ENCODE results near the gene FMN1. TPM values are rescaled to one million over a fixed set of nuclear protein-coding genes. Genes with fewer than 3 reads are reported as not detected.

Gene FMN1
- total and polyA plus RNA-seq, 10 of the 15 experiments (the other 5 are each of a cell fraction or from before 2014, with no cell fraction given) = 0.05 to 0.16 (median 0.08) TPM; not detected in 4

- TF ChIP-seq PAX8 (IDR thresholded peaks at IDR 0.05) (no peak), ZBTB33 (IDR thresholded peaks at IDR 0.05) (no peak), SPI1 (IDR thresholded peaks at IDR 0.05; ENCODE audit: borderline replicate concordance, insufficient read depth, low read depth, low read length) (no peak), YY1 (IDR thresholded peaks at IDR 0.05; ENCODE audit: low read depth, low read length) (no peak), ZBTB11 (CRISPR knock-in tag; IDR thresholded peaks at IDR 0.05) (no peak), HSF1 (IDR thresholded peaks at IDR 0.05; ENCODE audit: low read depth, low read length) (no peak), TBL1XR1 (IDR thresholded peaks at IDR 0.05; ENCODE audit: low read depth, low read length) (no peak), PAX5 (IDR thresholded peaks at IDR 0.05; ENCODE audit: borderline replicate concordance, low read depth, low read length) (no peak), CREB1 (IDR thresholded peaks at IDR 0.05; ENCODE audit: low read depth) (no peak), IRF4 (IDR thresholded peaks at IDR 0.05; ENCODE audit: low read depth, low read length) (no peak), PML (IDR thresholded peaks at IDR 0.05; ENCODE audit: low read length) (no peak)
Measured at GRCh38 chr15:32879980-32880379, 314.5 kb downstream of the FMN1 start (continued).

All from GM12878 (cell line).